ENCODE measurements around the gene IL17RE. TPM values are rescaled to one million over a fixed set of nuclear protein-coding genes. Genes with fewer than 3 reads are reported as not detected.
A peak's percentile ranks its signal among the peaks of the same experiment; 100 is the strongest.

IL17RE gene
- total and polyA plus RNA-seq, 2 experiments from 2014 or later: 1.1 to 3.4 TPM

- H3K36me3 Mint-ChIP-seq (ENCODE audit: low read depth): peaks cover 22% of the 10 kb centered on the region
- DNase-seq (ENCODE audit: low spot score): peak; percentile 95
- peak; percentile 83 for TF ChIP-seq POLR2AphosphoS5 (IDR thresholded peaks at IDR 0.05; ENCODE audit: low read depth)
- TF ChIP-seq CREB1 (CRISPR knock-in tag; IDR thresholded peaks at IDR 0.05; ENCODE audit: low read depth): peak; percentile 91
- TF ChIP-seq STAT1 (IDR thresholded peaks at IDR 0.05; ENCODE audit: unreplicated experiment): no peak
- Histone ChIP-seq H3K27me3 (ENCODE audit: insufficient read depth) (peaks cover 8% of the 10 kb centered on the region; the same call in 1 of the 2 replicates), H3K9me2 (ENCODE audit: insufficient read depth) (no peaks in the 10 kb centered on the region), H3K4me3 (peak within 1 kb of the TSS; percentile 85), H3K27ac (ENCODE audit: low read depth) (no peak within 1 kb of the TSS), H3F3A (replicated peaks; ENCODE audit: low read depth) (0 out of 2 replicates have a peak, but pooled peaks cover 5% of the 10 kb centered on the region), H3K36me3 (ENCODE audit: insufficient read depth) (peaks cover 6% of the 10 kb centered on the region; the same call in 1 of the 2 replicates), H4K20me1 (replicated peaks; ENCODE audit: insufficient read depth) (no peaks in the 10 kb centered on the region), H2AFZ (peak within 1 kb of the TSS; percentile 99), H3K4me1 (ENCODE audit: insufficient read depth) (peaks cover 5% of the 10 kb centered on the region), H3K4me2 (peak within 1 kb of the TSS; percentile 93), H3K79me2 (replicated peaks; ENCODE audit: insufficient read depth) (no peaks in the 10 kb centered on the region; the same call in 1 of the 2 replicates)
- peaks cover 12% of the 10 kb centered on the region; the same call in 2 of the 3 replicates for H3K9me3 Mint-ChIP-seq
- H3K27me3 Mint-ChIP-seq (ENCODE audit: insufficient read depth, low read depth, poor library complexity): peaks cover 11% of the 10 kb centered on the region
- ATAC-seq: peak; percentile 83
- H3K4me1 Mint-ChIP-seq: peaks cover 10% of the 10 kb centered on the region
- H3K4me3 Mint-ChIP-seq: peak within 1 kb of the TSS; percentile 89
- peak within 1 kb of the TSS; percentile 92 for H3K27ac Mint-ChIP-seq
Measured at GRCh38 chr3:9933561-9934234, 31.1 kb downstream of the IL17RE start, which contains the start of gene CRELD1. Gene CRELD1, plus strand, starts transcription at chr3:9933834. Its CDS starts 605 bp downstream, at chr3:9934439.

- Histone ChIP-seq H3F3A (replicated peaks; ENCODE audit: low read depth) (0 out of 2 replicates have a peak, but pooled peaks cover 5% of the 10 kb centered on the region), H3K27ac (ENCODE audit: low read depth) (no peak overlapping the region), H2AFZ (peak overlapping the region; percentile 99), H4K20me1 (replicated peaks; ENCODE audit: insufficient read depth) (no peaks in the 10 kb centered on the region), H3K9me2 (ENCODE audit: insufficient read depth) (no peaks in the 10 kb centered on the region), H3K79me2 (replicated peaks; ENCODE audit: insufficient read depth) (no peaks in the 10 kb centered on the region; the same call in 1 of the 2 replicates), H3K36me3 (ENCODE audit: insufficient read depth) (peaks cover 6% of the 10 kb centered on the region; the same call in 1 of the 2 replicates), H3K27me3 (ENCODE audit: insufficient read depth) (peaks cover 8% of the 10 kb centered on the region; the same call in 1 of the 2 replicates), H3K4me2 (peak overlapping the region; percentile 93), H3K4me3 (peak overlapping the region; percentile 85), H3K4me1 (ENCODE audit: insufficient read depth) (peaks cover 5% of the 10 kb centered on the region)
- H3K36me3 Mint-ChIP-seq (ENCODE audit: low read depth): peaks cover 22% of the 10 kb centered on the region
- H3K27me3 Mint-ChIP-seq (ENCODE audit: insufficient read depth, low read depth, poor library complexity): peaks cover 11% of the 10 kb centered on the region
- H3K4me3 Mint-ChIP-seq: peak overlapping the region; percentile 89
- peaks cover 12% of the 10 kb centered on the region; the same call in 2 of the 3 replicates for H3K9me3 Mint-ChIP-seq
- peak overlapping the region; percentile 92; the same call in 1 of the 2 replicates for H3K27ac Mint-ChIP-seq
- ATAC-seq (peak; percentile 7), DNase-seq (ENCODE audit: low spot score) (peak; percentile 64)
- peak in 1 of 2 experiments; percentile 27; a peak in 1 of 4 replicates for TF ChIP-seq CTCF (conservative IDR thresholded peaks at IDR 0.05; ENCODE audit: low read depth in 2 of 2)
- TF ChIP-seq EZH2 (IDR thresholded peaks at IDR 0.05; ENCODE audit: low read depth, unreplicated experiment): no peak
- peaks cover 10% of the 10 kb centered on the region for H3K4me1 Mint-ChIP-seq
Measured at GRCh38 chr3:9934235-9934621, 31.6 kb downstream of the IL17RE start.

- H3K36me3 Mint-ChIP-seq (ENCODE audit: low read depth): peaks cover 24% of the 10 kb centered on the region
- no peak for TF ChIP-seq REST (IDR thresholded peaks at IDR 0.05; ENCODE audit: unreplicated experiment)
- no peak for TF ChIP-seq CREB1 (CRISPR knock-in tag; IDR thresholded peaks at IDR 0.05; ENCODE audit: low read depth)
Measured at GRCh38 chr3:9934993-9935392, 32.3 kb downstream of the IL17RE start.

More at GRCh38 chr3:9934993-9935392, 32.3 kb downstream of the IL17RE start:
- DNase-seq (ENCODE audit: low spot score) (no peak), ATAC-seq (no peak)
- peaks cover 8% of the 10 kb centered on the region; the same call in 1 of the 2 replicates for H3K27me3 ChIP-seq (ENCODE audit: insufficient read depth)
- H3K9me2 ChIP-seq (ENCODE audit: insufficient read depth): no peaks in the 10 kb centered on the region
- no peaks in the 10 kb centered on the region; the same call in 1 of the 2 replicates for H3K79me2 ChIP-seq (replicated peaks; ENCODE audit: insufficient read depth)
- H3K36me3 ChIP-seq (ENCODE audit: insufficient read depth): peaks cover 6% of the 10 kb centered on the region; the same call in 1 of the 2 replicates
- no peak overlapping the region for H3K4me2 ChIP-seq
- H3K4me3 ChIP-seq: no peak overlapping the region
- no peak overlapping the region for H3K27ac ChIP-seq (ENCODE audit: low read depth)
- H3K4me3 Mint-ChIP-seq: peak overlapping the region; percentile 89; the same call in 1 of the 3 replicates
- peaks cover 5% of the 10 kb centered on the region for H3K4me1 ChIP-seq (ENCODE audit: insufficient read depth)
- peaks cover 11% of the 10 kb centered on the region for H3K27me3 Mint-ChIP-seq (ENCODE audit: insufficient read depth, low read depth, poor library complexity)
- H3F3A ChIP-seq (replicated peaks; ENCODE audit: low read depth): 0 out of 2 replicates have a peak, but pooled peaks cover 5% of the 10 kb centered on the region
- H3K27ac Mint-ChIP-seq: no peak overlapping the region
- no peaks in the 10 kb centered on the region for H4K20me1 ChIP-seq (replicated peaks; ENCODE audit: insufficient read depth)
- H2AFZ ChIP-seq: no peak overlapping the region
- peaks cover 12% of the 10 kb centered on the region; the same call in 2 of the 3 replicates for H3K9me3 Mint-ChIP-seq
- H3K4me1 Mint-ChIP-seq: peaks cover 10% of the 10 kb centered on the region
